Measurements from ENCODE around the gene ASRGL1.

DNA sequence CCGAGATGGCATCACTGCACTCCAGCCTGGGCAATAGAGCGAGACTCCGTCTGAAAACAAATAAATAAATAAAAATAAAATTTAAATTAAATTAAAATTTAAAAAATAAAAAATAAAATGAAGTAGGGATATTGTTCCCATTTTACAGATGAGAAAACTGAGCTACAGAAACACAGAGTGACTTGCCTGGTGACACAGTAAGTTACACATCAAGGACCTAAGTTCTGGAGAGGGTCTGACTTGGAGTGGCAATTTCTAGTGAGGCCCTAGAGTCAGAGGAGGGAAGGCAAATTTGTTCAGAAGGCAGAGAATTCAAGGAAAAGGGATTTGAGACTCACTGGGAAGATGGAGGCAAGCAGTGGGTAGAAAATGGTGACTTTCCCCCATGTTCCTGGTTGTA, 83.6 kb downstream of the ASRGL1 start:
- TF ChIP-seq, protein P1, sequence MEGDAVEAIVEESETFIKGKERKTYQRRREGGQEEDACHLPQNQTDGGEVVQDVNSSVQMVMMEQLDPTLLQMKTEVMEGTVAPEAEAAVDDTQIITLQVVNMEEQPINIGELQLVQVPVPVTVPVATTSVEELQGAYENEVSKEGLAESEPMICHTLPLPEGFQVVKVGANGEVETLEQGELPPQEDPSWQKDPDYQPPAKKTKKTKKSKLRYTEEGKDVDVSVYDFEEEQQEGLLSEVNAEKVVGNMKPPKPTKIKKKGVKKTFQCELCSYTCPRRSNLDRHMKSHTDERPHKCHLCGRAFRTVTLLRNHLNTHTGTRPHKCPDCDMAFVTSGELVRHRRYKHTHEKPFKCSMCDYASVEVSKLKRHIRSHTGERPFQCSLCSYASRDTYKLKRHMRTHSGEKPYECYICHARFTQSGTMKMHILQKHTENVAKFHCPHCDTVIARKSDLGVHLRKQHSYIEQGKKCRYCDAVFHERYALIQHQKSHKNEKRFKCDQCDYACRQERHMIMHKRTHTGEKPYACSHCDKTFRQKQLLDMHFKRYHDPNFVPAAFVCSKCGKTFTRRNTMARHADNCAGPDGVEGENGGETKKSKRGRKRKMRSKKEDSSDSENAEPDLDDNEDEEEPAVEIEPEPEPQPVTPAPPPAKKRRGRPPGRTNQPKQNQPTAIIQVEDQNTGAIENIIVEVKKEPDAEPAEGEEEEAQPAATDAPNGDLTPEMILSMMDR (IDR thresholded peaks at IDR 0.05), result no peak
- TF ChIP-seq POLR2A (IDR thresholded peaks at IDR 0.05), result no peak
